Measurements from ENCODE around the gene XRCC3. TPM values are rescaled to one million over a fixed set of nuclear protein-coding genes. Genes with fewer than 3 reads are reported as not detected.

Gene XRCC3
- total RNA-seq, 4 donors from 2014 or later: 11.6 to 42.9 (median 16.2) TPM

GRCh38 chr14:103726474-103726873 is 11.2 kb upstream of the XRCC3 start:
- H3K4me1 ChIP-seq: peaks cover 0 to 29% (median 0%) of the 10 kb centered on the region in 4 donors
- DNase-seq: no peak
- H3K27ac ChIP-seq: no peak overlapping the region
- TF ChIP-seq POLR2A (IDR thresholded peaks at IDR 0.05) (no peak), CTCF (IDR thresholded peaks at IDR 0.05) (no peak)
- H3K27me3 ChIP-seq: no peaks in the 10 kb centered on the region
- H3K9me3 ChIP-seq: no peaks in the 10 kb centered on the region
- H3K4me3 ChIP-seq: no peak overlapping the region
- peaks cover 0 to 38% (median 0%) of the 10 kb centered on the region in 3 donors for H3K36me3 ChIP-seq

- TF ChIP-seq CTCF (IDR thresholded peaks at IDR 0.05) (no peak), POLR2A (IDR thresholded peaks at IDR 0.05) (no peak)
- H3K4me3 ChIP-seq: no peak overlapping the region
- peaks cover 0 to 37% (median 0%) of the 10 kb centered on the region in 3 donors for H3K36me3 ChIP-seq
- H3K27me3 ChIP-seq: no peaks in the 10 kb centered on the region
- no peak overlapping the region for H3K27ac ChIP-seq
- no peak for DNase-seq
- H3K9me3 ChIP-seq: no peaks in the 10 kb centered on the region
- H3K4me1 ChIP-seq: peaks cover 0 to 29% (median 0%) of the 10 kb centered on the region in 4 donors
Observed at GRCh38 chr14:103725739-103726395, 10.6 kb upstream of the XRCC3 start.

- no peak for DNase-seq
- TF ChIP-seq POLR2A (IDR thresholded peaks at IDR 0.05): no peak
- TF ChIP-seq CTCF (IDR thresholded peaks at IDR 0.05): no peak
- H3K36me3 ChIP-seq: peaks cover 0 to 30% (median 0%) of the 10 kb centered on the region in 3 donors
- no peak overlapping the region for H3K27ac ChIP-seq
- H3K4me3 ChIP-seq: no peak overlapping the region
- H3K9me3 ChIP-seq: no peaks in the 10 kb centered on the region
- H3K27me3 ChIP-seq: no peaks in the 10 kb centered on the region
- peaks cover 0 to 29% (median 0%) of the 10 kb centered on the region in 4 donors for H3K4me1 ChIP-seq
Observed at GRCh38 chr14:103725001-103725682, 9.9 kb upstream of the XRCC3 start.

GRCh38 chr14:103724116-103724515 is 8.9 kb upstream of the XRCC3 start:
- Histone ChIP-seq H3K36me3 (peaks cover 0 to 20% (median 0%) of the 10 kb centered on the region in 3 donors), H3K9me3 (no peaks in the 10 kb centered on the region), H3K4me1 (peaks cover 0 to 29% (median 0%) of the 10 kb centered on the region in 4 donors), H3K4me3 (no peak overlapping the region), H3K27me3 (no peaks in the 10 kb centered on the region), H3K27ac (peak overlapping the region in 1 of 4 donors; percentile 49)
- DNase-seq: peak in 1 of 3 donors; percentile 72
- no peak for TF ChIP-seq POLR2A (IDR thresholded peaks at IDR 0.05)
- TF ChIP-seq CTCF (IDR thresholded peaks at IDR 0.05): no peak

GRCh38 chr14:103723748-103724081 is 8.5 kb upstream of the XRCC3 start:
- no peak overlapping the region for H3K4me3 ChIP-seq
- H3K27me3 ChIP-seq: no peaks in the 10 kb centered on the region
- H3K9me3 ChIP-seq: no peaks in the 10 kb centered on the region
- H3K36me3 ChIP-seq: peaks cover 0 to 16% (median 0%) of the 10 kb centered on the region in 3 donors
- peaks cover 0 to 34% (median 0%) of the 10 kb centered on the region in 4 donors for H3K4me1 ChIP-seq
- peak overlapping the region in 1 of 4 donors; percentile 49 for H3K27ac ChIP-seq
- DNase-seq: no peak
- no peak for TF ChIP-seq POLR2A (IDR thresholded peaks at IDR 0.05)
- TF ChIP-seq CTCF (IDR thresholded peaks at IDR 0.05): no peak
